Small intestine (tissue), 7 donors: ENCODE data around the gene COL11A2. TPM values are rescaled to one million over a fixed set of nuclear protein-coding genes. Genes with fewer than 3 reads are reported as not detected.
A peak's percentile ranks its signal among the peaks of the same experiment; 100 is the strongest.

Source experiments
- DNase-seq, 2 donors: peaks; one replicate each; pipeline versions ENCODE4 v3.0.0 to v3.0.0-alpha.2; 2013
- FAIRE-seq: peaks from 2 replicates; lab custom pipeline; 2012; peaks lifted over from hg19 to GRCh38; lab: Jason Lieb, UNC
- H3K27ac ChIP-seq, 3 donors: one replicate each; pipeline ENCODE4 v1.5.1; 2013; ENCODE audit warnings: low read length in 2 of 3, mild to moderate bottlenecking in 2 of 3, control low read depth in 1 of 3, inconsistent platforms in 1 of 3, low read depth in 1 of 3, moderate library complexity in 1 of 3
- H3K27me3 ChIP-seq, 3 donors: one replicate each; pipeline ENCODE4 v1.6.1; 2013; ENCODE audit warnings: low read length in 3 of 3, inconsistent platforms in 1 of 3; ENCODE audit not compliant: control insufficient read depth in 3 of 3, insufficient read depth in 3 of 3
- H3K36me3 ChIP-seq, 3 donors: one replicate each; pipeline ENCODE4 v1.6.1; 2013; ENCODE audit warnings: low read length in 3 of 3, inconsistent platforms in 1 of 3, low read depth in 1 of 3, mild to moderate bottlenecking in 1 of 3, moderate library complexity in 1 of 3; ENCODE audit not compliant: control insufficient read depth in 3 of 3, insufficient read depth in 2 of 3
- H3K4me1 ChIP-seq, 3 donors: one replicate each; pipeline ENCODE4 v1.6.1; 2013; ENCODE audit warnings: low read length in 2 of 3, inconsistent platforms in 1 of 3, low read depth in 1 of 3, mild to moderate bottlenecking in 1 of 3, moderate library complexity in 1 of 3; ENCODE audit not compliant: control insufficient read depth in 3 of 3, insufficient read depth in 2 of 3
- H3K4me3 ChIP-seq, 3 donors: one replicate each; pipeline ENCODE4 v1.5.1; 2013; ENCODE audit warnings: low read length in 3 of 3, control low read depth in 1 of 3, inconsistent platforms in 1 of 3, low read depth in 1 of 3, mild to moderate bottlenecking in 1 of 3, moderate library complexity in 1 of 3
- H3K9me3 ChIP-seq, 2 donors: one replicate each; pipeline ENCODE4 v1.6.1; 2013; ENCODE audit warnings: low read depth in 1 of 2, low read length in 1 of 2; ENCODE audit not compliant: control insufficient read depth in 2 of 2, insufficient read depth in 1 of 2
- WGBS, 3 donors: extraction: QIAGEN DNeasy Blood & Tissue Kit; methylation state at CpG; one replicate each; pipeline ENCODE4 v1.1.7; 2013; 5-methylcytosine and 5-hydroxymethylcytosine counted together
- polyA plus RNA-seq, 4 donors: library from polyadenylated mRNA; stranded (reverse) in 3 of 4; unstranded in 1 of 4; fragments of 200-250 nt in 3 of 4; fragments of 120-200 nt in 1 of 4; gene quantifications; one replicate each; pipeline versions ENCODE4 v1.2.1 to v1.2.3, GENCODE V29; 2013
- donor health status: healthy with polysubstance abuse.
- donor health status: control.
- donor health status: control.
- donor health status: Bipolar disorder and iron deficiency.
- donor health status: healthy.

The COL11A2 gene
- polyA plus RNA-seq, 4 donors = 0.27 to 7.5 (median 0.62) TPM

DNA sequence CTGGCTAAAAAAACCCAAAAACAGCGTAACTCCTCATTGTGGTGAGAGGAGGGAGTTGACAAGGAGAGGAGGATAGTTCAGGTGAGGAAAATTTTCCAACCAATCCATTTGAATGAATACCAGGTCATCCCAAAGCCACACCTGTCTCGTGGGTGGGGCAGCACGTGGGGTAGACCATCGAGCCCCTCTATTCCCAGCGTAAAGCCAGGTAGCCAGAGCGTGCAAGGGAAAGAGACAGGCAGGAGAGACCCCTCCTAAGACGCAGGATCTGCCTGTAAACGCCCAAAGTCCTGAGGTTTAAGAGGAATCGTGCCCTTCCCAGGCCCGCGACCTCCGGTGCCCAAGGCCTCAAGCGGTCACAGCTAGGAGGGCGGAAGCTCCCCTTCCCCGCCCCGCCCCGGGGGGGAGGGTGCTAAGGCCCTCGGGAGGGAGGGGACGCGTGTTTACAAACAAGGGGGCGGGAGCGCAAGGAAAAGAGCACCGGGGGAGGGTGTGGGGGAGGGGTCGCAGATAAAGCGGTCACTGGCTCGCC lies 7.5 kb upstream of the COL11A2 start:
- peak in 1 of 2 donors; percentile 80 for DNase-seq
- H3K36me3 ChIP-seq = peaks cover 17 to 53% (median 21%) of the 10 kb centered on the region in 3 donors
- peak overlapping the region; percentile 79 to 96 (median 85) for H3K4me3 ChIP-seq
- WGBS, 3 donors = 0 to 2% (median 1%) methylated on average over 19 to 26 of the region's 26 CpGs
- H3K9me3 ChIP-seq = no peaks in the 10 kb centered on the region
- no peak for FAIRE-seq
- peak overlapping the region; percentile 92 to 99 (median 98) for H3K27ac ChIP-seq
- H3K27me3 ChIP-seq = no peaks in the 10 kb centered on the region
- peaks cover 9 to 26% (median 9%) of the 10 kb centered on the region in 3 donors for H3K4me1 ChIP-seq

GRCh38 chr6:33198853-33199436 lies 6.7 kb upstream of the COL11A2 start:
- peak overlapping the region in 1 of 3 donors; percentile 99 for H3K27ac ChIP-seq

GRCh38 chr6:33198159-33198852 lies 6.0 kb upstream of the COL11A2 start:
- Histone ChIP-seq H3K27me3 (no peaks in the 10 kb centered on the region), H3K4me1 (peaks cover 9 to 21% (median 9%) of the 10 kb centered on the region in 3 donors), H3K36me3 (peaks cover 18 to 59% (median 23%) of the 10 kb centered on the region in 3 donors), H3K9me3 (no peaks in the 10 kb centered on the region), H3K4me3 (no peak overlapping the region), H3K27ac (peak overlapping the region in 1 of 3 donors; percentile 11)
- 41 to 70% (median 61%) methylated on average over 6 of the region's 6 CpGs for WGBS, 3 donors
- DNase-seq = peak in 1 of 2 donors; percentile 32
- FAIRE-seq = no peak

More at GRCh38 chr6:33198853-33199436, 6.7 kb upstream of the COL11A2 start:
- DNase-seq (no peak), FAIRE-seq (no peak)
- Histone ChIP-seq H3K9me3 (no peaks in the 10 kb centered on the region), H3K27me3 (no peaks in the 10 kb centered on the region), H3K4me3 (peak overlapping the region in 1 of 3 donors; percentile 8), H3K36me3 (peaks cover 20 to 60% (median 26%) of the 10 kb centered on the region in 3 donors), H3K4me1 (peaks cover 9 to 22% (median 9%) of the 10 kb centered on the region in 3 donors)
- 32 to 36% (median 34%) methylated on average over 2 to 3 of the region's 3 CpGs for WGBS, 3 donors

DNA sequence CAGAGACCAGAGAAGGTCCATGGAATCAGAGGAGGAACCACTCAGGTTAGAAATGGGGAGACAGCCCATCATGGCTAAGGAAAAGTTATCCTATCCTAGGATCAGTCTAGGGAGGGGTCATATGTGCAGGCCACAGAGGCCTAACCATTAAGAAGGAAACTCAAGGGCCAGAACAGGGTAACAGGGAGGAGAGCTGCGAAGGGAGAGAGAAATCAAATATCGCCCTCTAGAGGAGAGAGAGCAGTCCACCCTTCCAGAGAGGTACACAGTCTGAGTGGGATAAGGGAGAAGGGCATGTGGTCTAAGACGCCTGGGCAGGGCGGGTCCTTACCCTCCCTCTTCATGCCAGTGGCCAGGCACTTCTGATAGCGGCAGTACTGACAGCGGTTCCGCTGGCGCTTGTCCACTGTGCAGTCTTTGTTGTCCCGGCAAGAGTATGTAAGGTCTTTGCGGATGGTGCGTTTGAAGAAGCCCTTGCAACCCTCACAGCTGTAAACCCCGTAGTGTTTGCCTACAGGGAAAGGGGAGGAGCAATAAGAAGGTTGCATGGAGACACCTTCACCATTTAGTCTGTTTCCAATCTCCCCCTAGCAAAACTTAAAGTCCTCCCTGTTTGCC lies 5.3 kb upstream of the COL11A2 start:
- Histone ChIP-seq H3K27me3 (peaks cover 0 to 5% (median 0%) of the 10 kb centered on the region in 3 donors), H3K9me3 (no peaks in the 10 kb centered on the region), H3K4me3 (no peak overlapping the region), H3K36me3 (peaks cover 16 to 53% (median 17%) of the 10 kb centered on the region in 3 donors), H3K4me1 (peaks cover 9 to 26% (median 11%) of the 10 kb centered on the region in 3 donors), H3K27ac (no peak overlapping the region)
- no peak for FAIRE-seq
- peak; percentile 78 for DNase-seq
- 3 to 36% (median 36%) methylated on average over 12 of the region's 12 CpGs for WGBS, 3 donors

DNA sequence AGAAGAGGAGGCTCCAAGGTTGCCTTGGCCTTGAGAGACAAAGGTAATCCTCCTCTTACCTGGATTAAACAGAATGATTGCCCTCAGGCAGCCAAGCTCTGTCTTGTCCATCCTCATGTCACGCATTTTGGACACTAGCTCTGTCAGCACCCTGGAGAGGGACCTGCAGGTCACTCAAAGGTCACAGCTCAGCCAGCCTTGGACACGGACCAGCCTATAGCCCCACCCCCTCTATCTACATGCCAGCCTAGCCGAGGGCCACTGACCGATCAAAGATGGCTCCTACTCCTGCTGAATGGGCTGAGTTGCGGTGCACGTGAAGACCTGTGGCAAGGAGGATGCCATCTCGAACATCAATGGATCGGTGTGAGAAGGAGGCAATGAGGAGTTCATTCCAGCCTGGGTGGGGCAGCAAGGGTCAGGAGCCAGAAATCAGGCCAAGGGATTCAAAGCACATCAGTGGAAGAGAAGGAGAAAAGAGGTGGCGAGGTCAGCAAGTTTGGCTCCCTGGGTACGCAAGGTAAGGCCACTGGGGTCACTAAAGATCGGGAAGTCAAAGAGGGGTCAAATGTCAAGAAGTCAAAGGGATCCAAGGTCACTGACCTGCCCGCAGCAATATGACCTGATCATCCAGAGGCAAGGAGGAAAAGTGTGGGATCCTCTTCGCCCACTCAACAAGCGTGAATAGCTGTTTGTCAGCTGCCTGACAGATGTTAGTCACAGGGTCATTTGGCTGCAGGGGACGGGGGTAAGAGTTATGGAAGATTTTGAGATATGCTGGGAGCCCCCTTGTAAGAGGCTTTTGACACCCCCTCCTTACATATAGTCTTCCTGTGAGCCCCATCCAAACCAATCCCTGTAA lies 3.3 kb upstream of the COL11A2 start:
- no peak for DNase-seq
- H3K4me3 ChIP-seq = no peak overlapping the region
- 81 to 90% (median 82%) methylated on average over 15 of the region's 15 CpGs for WGBS, 3 donors

GRCh38 chr6:33194431-33194979 lies 2.2 kb upstream of the COL11A2 start:
- peaks cover 3 to 23% (median 6%) of the 10 kb centered on the region in 3 donors for H3K4me1 ChIP-seq
- H3K4me3 ChIP-seq = no peak overlapping the region
- DNase-seq (no peak), FAIRE-seq (no peak)
- 76 to 84% (median 84%) methylated on average over 8 of the region's 8 CpGs for WGBS, 3 donors
- no peak overlapping the region for H3K27ac ChIP-seq
- peaks cover 14 to 42% (median 14%) of the 10 kb centered on the region in 3 donors for H3K36me3 ChIP-seq
- no peaks in the 10 kb centered on the region for H3K9me3 ChIP-seq
- peaks cover 0 to 26% (median 9%) of the 10 kb centered on the region in 3 donors for H3K27me3 ChIP-seq

More for the DNA sequence above, 3.3 kb upstream of the COL11A2 start:
- no peak for FAIRE-seq
- H3K27ac ChIP-seq = no peak overlapping the region
- peaks cover 0 to 23% (median 7%) of the 10 kb centered on the region in 3 donors for H3K27me3 ChIP-seq
- H3K36me3 ChIP-seq = peaks cover 14 to 42% (median 14%) of the 10 kb centered on the region in 3 donors
- peaks cover 3 to 23% (median 6%) of the 10 kb centered on the region in 3 donors for H3K4me1 ChIP-seq
- H3K9me3 ChIP-seq = no peaks in the 10 kb centered on the region

GRCh38 chr6:33193619-33194018 lies 1.4 kb upstream of the COL11A2 start:
- no peak overlapping the region for H3K4me3 ChIP-seq
- H3K36me3 ChIP-seq = peaks cover 14 to 42% (median 14%) of the 10 kb centered on the region in 3 donors
- DNase-seq = no peak
- H3K27ac ChIP-seq = no peak overlapping the region
- no peaks in the 10 kb centered on the region for H3K9me3 ChIP-seq
- no peak for FAIRE-seq
- peaks cover 0 to 23% (median 3%) of the 10 kb centered on the region in 3 donors for H3K4me1 ChIP-seq
- 62 to 71% (median 65%) methylated on average over 6 of the region's 6 CpGs for WGBS, 3 donors
- peaks cover 0 to 26% (median 9%) of the 10 kb centered on the region in 3 donors for H3K27me3 ChIP-seq
